G401 (cell line): ENCODE measurements around the gene CHERP. TPM values are rescaled to one million over a fixed set of nuclear protein-coding genes. Genes with fewer than 3 reads are reported as not detected.
"Not testable (repeated sequence)": the region's sequence is repeated elsewhere in the genome, so short reads cannot be mapped to it uniquely, and the experiment has no call there.

Experiments
- DNase-seq: peaks from one replicate; pipeline ENCODE4 v3.0.0-alpha.2; 2015; ENCODE audit warnings: low spot score
- in situ Hi-C: cut with HindIII; loops from 2 replicates; pipeline ENCODE4 v1.10.0; 2016; ENCODE audit warnings: low sequenced_read_pairs, mixed read lengths
- total RNA-seq: library from RNA; depleted of rRNA; stranded (reverse); fragments of >200 nt; shearing (Covaris generic); gene quantifications from 2 replicates; pipeline ENCODE4 v1.2.3, GENCODE V29; 2014

The CHERP gene
- total RNA-seq, 1 experiment from 2014 or later = 4.6 TPM

DNA sequence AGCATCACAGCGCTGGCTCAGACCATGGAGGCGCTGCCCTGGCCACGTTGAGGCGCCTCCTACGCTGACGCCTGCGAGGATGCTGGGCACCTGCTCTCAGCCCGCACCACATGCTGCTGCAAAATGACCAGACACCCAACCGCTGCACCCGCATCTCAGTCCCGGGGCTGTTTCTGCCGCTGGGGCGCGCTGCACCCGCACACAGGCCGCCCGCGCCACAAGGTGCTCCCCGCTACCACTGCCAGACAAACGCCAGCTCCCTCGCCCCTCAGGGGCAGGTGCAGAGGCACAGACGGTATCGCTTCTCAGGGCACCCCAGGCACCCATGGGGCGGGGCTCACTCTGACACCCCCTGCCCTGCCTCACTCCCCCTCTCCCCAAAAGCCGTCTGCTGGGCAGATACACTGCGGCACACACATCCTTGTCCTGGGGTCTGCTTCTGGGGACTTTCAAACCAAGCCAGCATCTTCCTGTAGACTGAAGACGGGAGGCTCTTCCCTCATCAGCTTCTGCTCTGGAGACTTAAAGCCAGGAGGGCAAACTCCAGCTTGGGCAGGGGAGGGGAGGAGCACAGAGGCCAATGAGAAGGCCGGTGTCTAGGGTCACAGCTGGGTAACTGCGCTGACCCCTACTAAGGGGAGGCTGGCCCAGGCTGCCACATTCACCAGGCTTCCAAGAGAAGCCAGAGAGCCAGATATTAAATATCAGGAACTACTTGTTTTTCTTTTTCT is 16.3 kb downstream of the CHERP start:
- no peak for DNase-seq
- in situ Hi-C loops = no loop called here

DNA sequence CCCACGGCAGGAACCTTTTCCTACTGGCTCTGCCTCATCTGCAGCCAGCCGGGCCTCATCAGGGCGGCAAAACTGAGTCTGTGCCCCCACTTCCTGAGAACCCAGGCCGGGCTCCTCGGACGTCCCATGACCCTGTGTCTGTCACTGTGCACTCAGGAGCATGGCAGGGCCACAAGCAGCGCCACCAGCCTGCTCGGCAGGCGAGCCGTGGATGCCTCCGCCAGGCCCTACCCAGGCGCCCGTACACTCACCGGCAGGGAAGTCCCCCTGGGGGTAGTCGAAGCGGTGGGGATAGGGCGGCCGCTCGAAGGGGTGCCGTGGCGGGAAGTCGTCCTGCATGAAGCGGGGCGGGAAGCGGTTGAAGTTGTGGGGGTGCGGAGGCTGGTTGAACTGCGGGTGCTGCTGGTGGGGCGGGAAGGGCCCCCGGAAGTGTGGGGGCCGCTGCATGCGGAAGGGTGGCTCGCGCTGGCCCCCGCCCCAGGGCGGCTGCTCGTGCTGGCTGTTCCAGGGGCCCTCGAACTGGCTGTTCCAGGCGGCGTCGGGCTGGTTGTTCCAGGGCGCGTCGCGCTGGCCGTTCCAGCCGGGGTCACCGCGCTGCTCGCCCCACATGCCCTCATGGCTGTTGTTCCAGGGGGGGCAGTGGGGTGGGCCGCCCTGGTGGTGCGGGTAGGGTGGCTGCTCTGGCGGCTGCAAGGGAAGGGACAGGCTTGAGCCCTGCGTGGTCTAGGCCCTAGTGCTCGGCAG is 17.1 kb downstream of the CHERP start:
- DNase-seq = no peak
- in situ Hi-C loops = no loop called here

DNA sequence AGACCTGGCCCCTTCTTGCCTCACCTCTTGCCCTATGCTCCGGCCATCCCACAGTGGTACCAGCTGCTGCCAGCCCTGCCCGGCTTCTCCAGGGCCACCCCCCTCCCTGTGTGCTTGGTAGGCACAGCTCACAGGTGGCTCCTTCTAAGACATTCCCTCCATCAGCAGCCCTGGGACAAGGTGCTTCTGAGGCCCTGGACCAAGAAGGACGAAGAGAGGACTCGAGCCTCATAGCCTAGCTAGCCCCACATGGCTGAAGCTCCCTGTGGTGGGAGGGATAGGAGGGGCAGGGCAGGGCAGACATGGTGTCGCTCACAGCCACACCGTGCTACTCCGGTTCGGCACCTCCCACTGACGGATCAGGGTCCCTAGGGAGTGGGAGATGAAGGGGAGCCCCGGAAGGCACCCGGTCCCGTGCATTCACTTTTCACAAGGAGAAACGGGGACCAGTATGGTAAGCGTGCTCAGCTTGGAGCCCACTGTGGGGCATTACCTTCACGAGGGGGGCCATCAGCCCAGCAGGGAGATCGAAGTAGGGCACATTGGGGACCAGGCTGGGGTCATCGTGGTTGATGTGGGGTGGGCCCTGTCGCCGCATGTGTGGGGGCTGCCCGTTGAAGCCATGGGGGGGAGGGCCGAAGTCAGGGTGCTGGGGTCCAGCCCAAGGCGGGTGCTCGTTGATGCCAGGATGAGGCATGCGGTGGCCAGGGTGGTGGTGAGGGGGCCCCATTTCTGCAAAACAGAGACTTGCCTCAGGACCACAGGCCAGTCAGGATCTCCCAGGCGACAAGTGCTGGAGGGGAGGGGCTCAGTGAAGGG is 19.5 kb downstream of the CHERP start:
- in situ Hi-C loops = no loop called here
- no peak for DNase-seq

DNA sequence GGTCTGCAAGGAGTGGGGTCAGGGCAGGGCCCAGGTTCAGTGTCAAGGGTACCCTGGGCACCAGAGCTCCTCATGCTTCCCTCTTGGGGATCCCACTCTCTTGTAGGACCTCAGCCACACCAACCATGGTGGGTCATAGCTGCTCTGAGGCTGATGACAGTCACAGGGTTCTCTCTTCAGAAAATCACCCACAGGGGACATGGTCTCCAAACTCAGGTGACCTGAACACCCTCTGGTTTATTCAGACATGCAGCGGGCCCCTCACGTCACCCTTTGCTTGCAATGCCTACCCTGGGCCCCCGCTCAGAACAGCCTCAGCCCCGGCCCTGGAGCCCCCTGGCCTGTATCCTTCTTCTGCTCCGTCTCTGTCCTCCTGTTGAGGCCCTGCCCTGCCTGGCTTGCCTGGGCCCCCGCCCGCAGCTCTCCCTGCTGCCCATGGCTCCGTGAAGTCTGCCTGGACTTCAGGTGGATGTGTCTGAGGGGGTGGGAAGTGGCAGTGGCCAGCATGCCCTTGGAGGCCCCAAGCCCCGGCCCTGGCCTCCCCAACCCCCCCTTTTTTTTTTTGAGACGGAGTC is 20.4 kb downstream of the CHERP start:
- in situ Hi-C loops = no loop called here
- DNase-seq = no peak

DNA sequence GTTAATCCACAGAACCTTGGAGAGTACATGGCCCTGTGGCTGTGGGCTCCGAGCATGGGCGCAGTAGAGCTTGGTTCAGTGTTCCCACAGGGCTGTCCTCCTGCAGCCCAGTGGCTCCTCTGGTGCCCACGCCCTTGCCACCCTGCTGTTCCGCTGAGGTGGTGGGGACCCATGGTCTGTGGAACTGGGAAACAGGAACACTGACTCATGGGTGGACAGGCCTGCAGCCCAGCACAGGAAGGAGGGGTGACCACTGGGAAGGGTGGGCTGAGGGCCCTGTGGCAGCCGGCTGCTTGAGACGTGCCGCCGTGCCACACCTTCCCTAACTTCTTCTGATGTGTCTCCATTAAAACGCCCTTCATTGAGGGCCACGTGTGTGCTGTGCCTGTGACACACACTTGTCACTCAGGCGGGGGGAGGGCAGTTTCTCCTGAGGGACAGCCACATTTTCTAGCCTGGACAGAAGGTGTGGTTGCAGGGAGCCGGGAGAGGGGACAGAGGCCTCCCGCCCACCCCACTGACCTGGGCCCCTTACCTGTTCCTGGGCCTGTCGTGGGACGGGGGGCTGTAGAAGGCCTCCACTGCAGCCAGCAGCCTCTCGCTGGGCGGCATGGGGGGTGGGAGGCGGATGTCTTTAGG is 21.1 kb downstream of the CHERP start:
- no peak for DNase-seq
- in situ Hi-C loops = no loop called here

DNA sequence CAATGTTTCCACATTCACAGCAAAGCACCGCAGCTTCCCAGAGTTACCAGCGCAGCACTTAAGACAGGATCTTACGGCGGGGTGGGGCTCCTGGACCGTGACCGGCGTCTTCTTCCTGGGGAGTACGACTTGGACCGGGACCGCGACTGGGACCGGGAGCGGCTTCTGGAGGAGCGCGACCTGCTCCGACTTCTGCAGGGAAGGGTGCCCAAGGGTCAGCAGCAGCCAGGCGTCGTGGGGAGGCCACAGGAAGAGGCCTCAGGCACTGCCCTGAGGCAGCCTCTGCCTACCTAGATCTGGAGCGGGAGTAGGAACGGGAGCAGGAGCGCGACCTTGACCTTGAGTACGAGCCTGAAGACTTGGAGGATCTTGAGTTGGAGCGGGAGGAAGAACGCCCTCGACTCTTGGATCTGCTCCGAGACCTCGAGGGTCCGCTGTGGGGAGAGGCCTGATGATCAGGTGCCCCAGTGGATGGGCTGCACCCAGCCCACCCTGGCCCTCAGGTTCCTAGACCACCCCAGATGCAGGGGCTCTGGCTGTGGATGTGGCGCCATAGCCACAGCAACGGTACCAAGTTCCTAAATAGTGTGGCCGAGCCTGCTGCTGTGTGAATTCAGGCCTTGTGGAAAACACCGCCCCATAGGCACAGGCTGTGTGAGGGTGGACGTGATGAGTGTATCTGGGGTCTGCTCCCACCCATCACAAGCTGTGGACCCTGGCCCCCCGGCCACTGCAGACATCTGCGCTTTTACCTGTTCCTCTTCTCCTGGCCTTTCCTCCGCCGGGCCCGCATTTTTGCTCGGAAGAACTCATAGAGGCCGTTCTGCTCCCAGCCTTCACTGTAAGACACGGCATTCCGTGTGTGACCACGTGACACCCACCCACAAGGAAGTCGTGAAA is 21.9 kb downstream of the CHERP start:
- no peak for DNase-seq
- in situ Hi-C loops = no loop called here

DNA sequence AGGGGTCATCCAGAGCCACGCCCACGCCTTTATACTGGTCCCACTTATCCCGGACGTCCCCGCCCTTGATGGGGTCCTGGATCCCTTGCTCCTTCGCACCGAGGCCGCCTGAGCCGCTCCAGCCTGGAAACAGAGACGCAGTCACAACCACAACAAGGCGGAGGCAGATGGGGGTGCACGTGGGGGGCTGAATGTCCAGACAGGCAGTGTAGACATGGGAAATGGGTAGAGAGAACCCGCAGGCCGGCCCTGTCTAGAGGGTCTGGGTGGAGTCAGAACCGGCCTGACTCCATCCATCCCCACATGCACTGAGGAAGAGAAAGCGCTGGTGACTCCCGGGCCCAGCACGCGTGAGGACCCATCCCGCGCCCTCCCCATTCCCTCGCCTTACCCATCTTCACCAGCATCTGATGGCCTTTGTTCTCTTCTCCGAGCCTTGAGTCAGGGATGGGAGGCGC is 23.0 kb downstream of the CHERP start:
- DNase-seq = no peak

DNA sequence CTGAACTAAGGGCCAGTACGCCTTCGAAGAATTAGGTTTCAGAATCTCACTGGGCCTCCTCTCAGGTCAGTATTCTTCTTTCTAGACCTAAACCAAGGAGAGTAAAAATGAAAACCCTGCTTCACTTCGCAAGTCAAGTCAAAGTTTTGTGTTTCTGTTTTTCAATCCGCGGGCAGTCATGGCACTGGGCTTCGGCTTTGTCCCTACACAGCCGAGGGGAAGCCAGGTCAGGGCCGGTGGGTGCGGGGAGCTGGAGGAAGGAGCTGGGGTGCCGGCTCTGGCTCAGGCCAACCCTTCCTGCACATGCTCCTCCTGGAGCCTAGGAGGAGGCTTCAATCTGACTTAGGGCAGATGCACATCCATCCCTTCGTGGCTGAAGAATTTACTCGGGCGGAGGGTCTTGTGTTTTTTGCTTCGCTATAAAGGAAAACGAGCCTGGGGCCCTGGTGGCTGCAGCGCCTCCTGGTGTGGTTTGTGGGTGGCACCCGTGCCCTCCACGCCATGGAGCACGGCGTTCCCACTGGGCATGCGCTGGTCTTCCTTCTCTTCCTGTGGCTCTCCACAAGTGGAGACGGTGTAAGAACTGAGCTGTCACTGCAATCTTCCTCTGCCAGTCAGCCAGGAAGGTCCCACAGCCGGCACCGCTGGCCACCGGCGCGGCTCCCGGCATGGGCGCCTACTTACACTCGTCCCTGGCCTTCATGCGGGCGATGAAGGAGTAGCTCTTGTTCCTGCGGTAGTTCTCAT is 23.6 kb downstream of the CHERP start:
- DNase-seq = no peak
- in situ Hi-C loops = no loop called here

More for the DNA sequence above, 23.0 kb downstream of the CHERP start:
- in situ Hi-C loops = no loop called here

DNA sequence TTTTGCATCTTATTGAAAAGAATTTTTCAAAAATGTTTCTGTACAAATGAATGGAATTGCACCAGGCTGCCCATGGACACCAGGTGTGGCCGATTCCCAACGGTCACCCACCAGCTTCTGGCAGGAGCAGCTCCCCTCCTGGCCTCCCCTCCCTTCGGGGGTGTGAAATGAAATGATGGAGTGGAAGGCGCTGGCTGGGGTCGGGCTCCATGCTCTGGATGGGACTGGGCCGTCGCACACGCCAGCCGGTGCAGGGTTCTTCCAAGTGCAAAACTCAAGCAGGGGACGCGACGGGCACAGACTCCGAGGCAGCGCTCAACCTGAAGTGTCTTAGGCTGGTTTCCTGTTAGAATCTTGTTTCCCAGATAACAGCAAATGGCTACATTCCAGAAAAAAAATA is 24.2 kb downstream of the CHERP start:
- no peak for DNase-seq

DNA sequence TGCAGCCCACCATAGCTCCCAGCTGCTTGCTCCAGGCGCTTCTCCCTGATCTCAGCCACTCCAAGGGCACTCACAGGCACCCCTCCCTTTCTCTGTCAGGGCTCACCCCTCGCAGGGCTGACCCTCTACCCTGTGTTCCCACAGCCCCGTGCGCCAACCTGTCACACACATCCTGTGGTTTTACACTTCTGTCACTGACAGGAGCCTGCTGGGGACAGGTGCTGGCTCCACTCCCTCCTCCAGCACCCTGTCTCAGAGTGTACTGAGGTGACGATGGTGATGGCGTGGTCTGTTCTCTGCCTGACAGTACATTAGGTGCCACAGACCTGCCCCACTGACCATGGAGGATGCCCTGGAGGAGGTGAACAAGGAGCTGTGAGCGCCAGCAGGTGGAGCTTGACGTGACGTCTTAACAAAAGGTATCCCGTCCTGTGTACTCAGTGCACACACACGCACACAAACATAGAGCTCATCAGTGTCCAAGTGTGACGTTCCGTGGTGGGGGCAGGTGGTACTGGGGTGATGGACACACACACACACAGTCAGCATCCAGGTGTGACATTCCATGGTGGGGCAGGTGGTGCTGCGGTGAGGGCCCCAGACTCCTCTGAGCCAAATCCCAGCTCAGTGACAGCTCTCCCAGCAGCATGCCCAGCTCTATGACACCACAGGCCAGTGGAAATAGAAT is 25.2 kb downstream of the CHERP start:
- no peak for DNase-seq

More for the DNA sequence above, 24.2 kb downstream of the CHERP start:
- in situ Hi-C loops = no loop called here

DNA sequence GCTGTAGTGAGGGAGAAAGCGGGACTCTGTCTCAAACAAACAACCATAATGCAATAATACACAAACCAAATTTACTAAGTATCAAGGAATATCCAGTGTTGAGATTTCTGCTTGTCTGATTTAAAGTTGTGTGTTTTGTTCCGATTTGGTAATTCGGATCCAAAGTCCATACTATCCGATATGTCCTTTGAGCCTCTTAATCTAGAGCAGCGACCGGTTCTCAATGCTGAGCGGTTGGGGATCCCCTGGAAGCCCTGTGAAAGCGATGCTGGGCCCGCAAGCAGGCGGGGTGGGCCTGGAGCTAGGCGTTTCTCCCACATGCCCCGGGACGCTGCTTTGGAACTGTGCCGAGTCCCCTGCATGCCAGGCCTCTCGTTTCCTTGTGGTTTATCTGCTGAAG is 25.9 kb downstream of the CHERP start:
- no peak for DNase-seq
- in situ Hi-C loops = no loop called here

More for the DNA sequence above, 25.2 kb downstream of the CHERP start:
- in situ Hi-C loops = no loop called here

DNA sequence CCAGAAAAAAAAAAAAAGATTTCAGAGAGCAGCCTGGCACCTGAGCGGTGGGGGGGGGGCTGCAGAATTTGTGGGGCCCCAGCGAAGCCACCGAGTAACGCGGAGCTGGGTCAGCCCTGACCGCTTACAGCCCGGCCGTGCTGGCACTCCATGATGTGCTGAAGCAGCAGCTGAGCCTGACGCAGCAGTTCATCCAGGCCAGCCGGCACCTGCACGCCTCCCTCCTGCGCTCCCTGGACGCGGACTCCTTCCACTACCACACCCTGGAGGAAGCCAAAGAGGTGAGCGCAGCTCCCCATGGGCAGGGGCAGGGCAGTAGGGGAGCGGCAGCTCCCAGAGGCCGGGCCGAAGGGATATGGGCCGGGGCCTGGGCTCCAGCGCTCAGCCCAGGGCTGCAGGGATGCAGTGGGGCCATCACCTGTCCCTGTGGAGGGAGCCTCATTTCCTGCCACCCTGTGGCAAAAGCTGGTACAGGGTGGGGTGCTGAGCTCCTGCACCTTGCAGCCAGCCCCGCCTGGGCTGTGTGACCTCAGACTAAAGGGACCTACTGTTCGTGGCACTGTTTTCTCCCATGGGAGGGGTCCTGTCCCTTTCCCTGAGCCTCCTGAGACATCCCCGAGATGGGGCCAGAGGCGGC is 27.7 kb downstream of the CHERP start:
- in situ Hi-C loops = no loop called here
- DNase-seq = no peak

DNA sequence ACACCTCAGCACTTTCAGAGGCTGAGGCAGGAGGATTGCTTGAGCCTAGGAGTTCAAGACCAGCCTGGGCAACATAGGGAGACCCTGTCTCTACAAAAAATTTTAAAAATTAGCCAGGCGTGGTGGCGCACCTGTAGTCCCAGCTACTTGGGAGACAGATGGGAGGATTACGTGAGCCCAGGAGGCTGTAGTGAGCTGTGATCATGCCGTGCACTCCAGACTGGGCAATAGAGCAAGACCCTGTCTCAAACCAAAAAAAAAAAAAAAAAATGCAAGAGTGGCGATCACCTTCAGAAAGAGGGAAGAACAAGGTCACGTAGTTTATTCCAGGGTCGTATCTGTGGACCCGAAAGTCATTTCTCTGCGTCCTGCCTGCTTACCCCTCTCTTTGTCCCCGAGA is 29.6 kb downstream of the CHERP start:
- DNase-seq, in situ Hi-C loops: not testable (repeated sequence)

DNA sequence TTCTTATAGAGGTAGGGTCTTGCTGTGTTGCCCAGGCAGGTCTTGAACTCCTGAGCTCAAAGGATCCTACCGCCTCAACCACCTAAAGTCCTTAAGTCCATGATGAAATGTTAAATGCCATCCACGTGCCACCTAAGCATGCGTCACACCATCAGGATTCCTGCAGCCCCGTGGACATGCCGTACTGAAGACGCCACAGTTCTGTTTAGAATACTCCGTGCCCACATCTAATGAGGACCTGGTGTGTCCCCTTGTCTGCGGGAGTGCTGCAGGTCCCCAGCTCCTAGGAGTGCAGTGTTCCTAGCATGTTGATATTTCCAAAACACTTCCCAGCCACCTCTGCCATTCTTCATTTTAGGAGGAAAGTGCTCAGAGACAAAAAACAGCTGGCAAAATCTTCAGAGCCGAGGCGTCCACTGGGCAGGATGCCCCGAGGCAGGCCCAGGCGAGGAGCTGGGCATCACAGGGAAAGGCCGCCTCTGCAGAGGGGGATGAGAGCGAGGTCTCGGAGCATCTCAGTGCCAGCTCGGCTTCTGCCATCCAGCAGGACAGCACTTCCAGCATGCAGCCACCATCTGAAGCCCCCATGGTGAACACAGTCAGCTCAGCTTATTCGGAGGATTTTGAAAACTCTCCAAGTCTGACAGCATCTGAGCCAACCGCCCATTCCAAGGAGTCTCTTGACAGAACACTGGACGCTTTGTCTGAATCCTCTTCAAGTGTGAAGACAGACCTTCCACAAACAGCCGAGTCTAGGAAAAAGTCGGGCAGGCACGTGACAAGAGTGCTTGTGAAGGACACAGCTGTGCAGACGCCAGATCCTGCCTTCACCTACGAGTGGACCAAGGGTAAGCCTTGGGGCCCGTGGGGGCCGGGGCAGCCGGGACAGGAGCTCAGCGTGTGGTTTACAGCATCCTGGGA is 32.8 kb downstream of the CHERP start:
- in situ Hi-C loops = no loop called here
- peak; percentile 45 for DNase-seq

DNA sequence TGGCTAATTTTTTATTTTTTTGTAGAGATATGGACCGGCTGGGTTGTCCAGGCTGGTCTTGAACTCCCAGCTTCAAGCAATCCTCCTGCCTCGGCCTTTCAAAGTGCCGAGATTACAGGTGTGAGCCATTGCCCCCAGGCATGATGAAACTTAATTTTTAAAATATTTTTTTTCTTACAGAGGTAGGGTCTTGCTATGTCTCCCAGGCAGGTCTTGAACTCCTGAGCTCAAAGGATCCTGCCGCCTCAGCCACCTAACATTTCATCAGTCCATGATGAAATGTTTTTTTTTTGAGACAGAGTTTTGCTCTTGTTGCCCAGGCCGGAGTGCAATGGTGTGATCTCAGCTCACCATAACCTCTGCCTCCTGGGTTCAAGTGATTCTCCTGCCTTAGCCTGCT is 33.7 kb downstream of the CHERP start:
- in situ Hi-C loops = no loop called here
- no peak for DNase-seq
